Stimulated activated CD4-positive, alpha-beta T cell treated with anti-CD3 and anti-CD28 coated beads, TNF-alpha, amount 100 ng/mL, for 48 hours (primary cell): ENCODE measurements around the gene HOPX.
"Not testable (repeated sequence)": the region's sequence is repeated elsewhere in the genome, so short reads cannot be mapped to it uniquely, and the experiment has no call there.

Experiments used
- DNase-seq, 3 donors: peaks; one replicate each; pipeline ENCODE4 v3.0.0-alpha.2; 2020; ENCODE audit warnings: low read depth in 3 of 3

The HOPX gene

GRCh38 chr4:56655209-56655626, 25.9 kb downstream of the HOPX start:
- no peak for DNase-seq

GRCh38 chr4:56654238-56654632, 26.9 kb downstream of the HOPX start:
- DNase-seq = no peak

- no peak for DNase-seq
These were observed 27.4 kb downstream of the HOPX start for GRCh38 chr4:56653461-56654237.

- DNase-seq = no peak
These were observed 28.9 kb downstream of the HOPX start for GRCh38 chr4:56652196-56652595.

- no peak for DNase-seq
These were observed 30.1 kb downstream of the HOPX start for GRCh38 chr4:56651056-56651350.

GRCh38 chr4:56650262-56651055, 30.6 kb downstream of the HOPX start:
- no peak for DNase-seq

- DNase-seq = no peak
These were observed 31.4 kb downstream of the HOPX start for GRCh38 chr4:56649445-56650261.

GRCh38 chr4:56648824-56649151, 32.3 kb downstream of the HOPX start:
- DNase-seq = no peak

- no peak for DNase-seq
These were observed 32.9 kb downstream of the HOPX start for GRCh38 chr4:56648021-56648823.

GRCh38 chr4:56646341-56646740, 34.8 kb downstream of the HOPX start:
- no peak for DNase-seq

- no peak for DNase-seq
These were observed 37.5 kb downstream of the HOPX start for GRCh38 chr4:56643596-56643995.

- no peak for DNase-seq
These were observed 39.5 kb downstream of the HOPX start for GRCh38 chr4:56641494-56642051.

GRCh38 chr4:56640621-56641493, 40.2 kb downstream of the HOPX start:
- DNase-seq = no peak

GRCh38 chr4:56637791-56638190, 43.3 kb downstream of the HOPX start:
- no peak for DNase-seq

- no peak for DNase-seq
These were observed 43.9 kb downstream of the HOPX start for GRCh38 chr4:56637154-56637553.

GRCh38 chr4:56634954-56635353, 46.1 kb downstream of the HOPX start:
- DNase-seq = not testable (repeated sequence)

- DNase-seq = no peak
These were observed 47.6 kb downstream of the HOPX start for GRCh38 chr4:56633486-56633885.

GRCh38 chr4:56630876-56631666, 50.0 kb downstream of the HOPX start:
- DNase-seq = no peak

- no peak for DNase-seq
These were observed 52.5 kb downstream of the HOPX start for GRCh38 chr4:56628592-56628991.

- no peak for DNase-seq
These were observed 53.1 kb downstream of the HOPX start for GRCh38 chr4:56627985-56628384.
